SK-N-SH (cell line): Measurements from ENCODE around the gene CDH16.

ENCODE experiments used
- CHD2 ChIP-seq: fragments of 150-350 bp; IDR thresholded peaks from 2 replicates; pipeline ENCODE4 v1.6.1; 2018; ENCODE audit warnings: low read length; ENCODE audit not compliant: partially characterized antibody
- EP300 ChIP-seq, 2 experiments: IDR thresholded peaks; 2 replicates each; pipeline versions ENCODE4 v1.4.0 to v1.6.1; 2012; ENCODE audit warnings: borderline replicate concordance in 1 of 2, low read depth in 1 of 2, low read length in 1 of 2
- GATA2 ChIP-seq: sonication (generic); formaldehyde crosslinking; IDR thresholded peaks from 2 replicates; pipeline ENCODE4 v1.5.0; 2020; ENCODE audit warnings: mild to moderate bottlenecking, missing genetic modification reagents
- MXI1 ChIP-seq: IDR thresholded peaks from 2 replicates; pipeline ENCODE4 v1.6.1; 2012; ENCODE audit warnings: mild to moderate bottlenecking, low read depth, low read length, improper control_type of control experiment
- PBX3 ChIP-seq: IDR thresholded peaks from 2 replicates; pipeline ENCODE4; 2012
- POLR2AphosphoS5 ChIP-seq: IDR thresholded peaks from 2 replicates; pipeline ENCODE4 v1.6.1; 2012; ENCODE audit warnings: low read depth, low read length
- RCOR1 ChIP-seq: fragments of 150-350 bp; IDR thresholded peaks from 2 replicates; pipeline ENCODE4 v1.6.1; 2017; ENCODE audit warnings: antibody characterized with exemption, low read length
- YY1 ChIP-seq: IDR thresholded peaks from 2 replicates; pipeline ENCODE4 v1.4.0; 2012; ENCODE audit warnings: low read depth, mild to moderate bottlenecking
- ZBTB33 ChIP-seq: IDR thresholded peaks from 2 replicates; pipeline ENCODE4 v1.4.0; 2012; ENCODE audit warnings: low read depth, borderline replicate concordance
- TF ChIP-seq, protein P1 (sequence below): fragments of 200-600 bp; sonication (generic); IDR thresholded peaks from 2 replicates; pipeline ENCODE4 v1.6.1; 2017; ENCODE audit warnings: antibody characterized with exemption, mild to moderate bottlenecking, moderate library complexity

- TF ChIP-seq YY1 (no peak), POLR2AphosphoS5 (no peak), MXI1 (peak; percentile 46; the same call in 1 of the 2 replicates), CHD2 (no peak), EP300 (IDR thresholded peaks at IDR 0.05; ENCODE audit: borderline replicate concordance in 1 of 2, low read depth in 1 of 2, low read length in 1 of 2) (no peak), PBX3 (no peak), GATA2 (CRISPR knock-in tag) (no peak), ZBTB33 (no peak), RCOR1 (no peak)
- TF ChIP-seq, protein P1, sequence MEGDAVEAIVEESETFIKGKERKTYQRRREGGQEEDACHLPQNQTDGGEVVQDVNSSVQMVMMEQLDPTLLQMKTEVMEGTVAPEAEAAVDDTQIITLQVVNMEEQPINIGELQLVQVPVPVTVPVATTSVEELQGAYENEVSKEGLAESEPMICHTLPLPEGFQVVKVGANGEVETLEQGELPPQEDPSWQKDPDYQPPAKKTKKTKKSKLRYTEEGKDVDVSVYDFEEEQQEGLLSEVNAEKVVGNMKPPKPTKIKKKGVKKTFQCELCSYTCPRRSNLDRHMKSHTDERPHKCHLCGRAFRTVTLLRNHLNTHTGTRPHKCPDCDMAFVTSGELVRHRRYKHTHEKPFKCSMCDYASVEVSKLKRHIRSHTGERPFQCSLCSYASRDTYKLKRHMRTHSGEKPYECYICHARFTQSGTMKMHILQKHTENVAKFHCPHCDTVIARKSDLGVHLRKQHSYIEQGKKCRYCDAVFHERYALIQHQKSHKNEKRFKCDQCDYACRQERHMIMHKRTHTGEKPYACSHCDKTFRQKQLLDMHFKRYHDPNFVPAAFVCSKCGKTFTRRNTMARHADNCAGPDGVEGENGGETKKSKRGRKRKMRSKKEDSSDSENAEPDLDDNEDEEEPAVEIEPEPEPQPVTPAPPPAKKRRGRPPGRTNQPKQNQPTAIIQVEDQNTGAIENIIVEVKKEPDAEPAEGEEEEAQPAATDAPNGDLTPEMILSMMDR, result peak; percentile 81
Measured at GRCh38 chr16:66961065-66961744, 42.5 kb upstream of the CDH16 start, which contains the start of gene CES3.
